GM20000 (cell line): ENCODE data around the gene AQP1.

ENCODE experiments used
- DNase-seq: peaks from one replicate; pipeline ENCODE4 v3.0.0; 2012; ENCODE audit warnings: low spot score
- CTCF ChIP-seq: IDR thresholded peaks from 2 replicates; pipeline ENCODE4 v1.5.1; 2012; ENCODE audit warnings: mild to moderate bottlenecking, control low read depth; ENCODE audit errors: extremely low read depth, missing control alignments

AQP1 gene

GRCh38 chr7:30867483-30867882 is 44.2 kb upstream of the AQP1 start:
- no peak for TF ChIP-seq CTCF
- no peak for DNase-seq

GRCh38 chr7:30869794-30870611 is 41.6 kb upstream of the AQP1 start:
- TF ChIP-seq CTCF, result no peak
- no peak for DNase-seq

- DNase-seq, result no peak
- no peak for TF ChIP-seq CTCF
These were observed 40.7 kb upstream of the AQP1 start for GRCh38 chr7:30870821-30871518.

- no peak for DNase-seq
- TF ChIP-seq CTCF, result no peak
These were observed 40.0 kb upstream of the AQP1 start for GRCh38 chr7:30871655-30872054.

GRCh38 chr7:30873207-30873606 is 38.4 kb upstream of the AQP1 start:
- no peak for DNase-seq
- TF ChIP-seq CTCF, result no peak

- TF ChIP-seq CTCF, result no peak
- no peak for DNase-seq
These were observed 38.0 kb upstream of the AQP1 start for GRCh38 chr7:30873656-30874055.

GRCh38 chr7:30874656-30875302 is 36.9 kb upstream of the AQP1 start:
- no peak for TF ChIP-seq CTCF
- DNase-seq, result no peak
